Measurements from ENCODE around the gene CCDC63.
"Not testable (repeated sequence)": the region's sequence is repeated elsewhere in the genome, so short reads cannot be mapped to it uniquely, and the experiment has no call there.

CCDC63 gene

DNA sequence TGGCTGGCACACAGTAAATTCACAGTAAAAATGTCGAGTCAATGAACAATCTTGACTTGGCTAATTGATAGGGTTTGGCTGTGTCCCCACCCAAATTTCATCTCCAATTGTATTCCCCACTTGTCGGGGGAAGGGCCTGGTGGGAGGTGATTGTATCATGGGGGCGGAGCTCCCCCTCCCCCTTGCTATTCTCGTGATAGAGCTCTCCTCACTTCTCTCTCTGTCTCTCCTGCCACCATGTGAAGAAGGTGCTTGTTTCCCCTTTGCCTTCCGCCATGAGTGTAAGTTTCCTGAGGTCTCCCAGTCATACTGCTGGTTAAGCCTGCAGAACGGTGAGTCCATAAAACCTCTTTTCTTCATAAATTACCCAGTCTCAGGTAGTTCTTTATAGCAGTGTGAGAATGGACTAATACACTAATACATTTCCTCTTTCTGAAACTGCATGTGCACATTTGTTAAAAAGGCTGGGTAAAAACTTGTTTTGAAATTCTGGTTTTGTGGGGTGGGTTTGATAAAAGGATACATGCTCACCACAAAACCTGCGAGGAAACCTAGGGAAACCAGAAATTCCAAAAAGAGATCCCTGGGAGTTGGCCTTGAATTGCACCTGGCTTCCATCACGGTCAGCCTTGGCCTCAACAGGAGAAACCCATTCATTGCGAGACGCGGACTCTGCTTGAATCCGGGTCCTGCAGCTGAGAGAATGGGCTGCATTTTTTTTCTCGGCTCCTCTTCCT, 89.7 kb downstream of the CCDC63 start:
- Histone ChIP-seq H3K36me3 (ENCODE audit: insufficient read depth, low read depth, low read length) (no peaks in the 10 kb centered on the region), H3K4me3 (ENCODE audit: low read length) (peak overlapping the region; percentile 70), H3K4me1 (ENCODE audit: insufficient read depth, low read length) (peaks cover 21% of the 10 kb centered on the region), H3K9ac (ENCODE audit: low read depth, low read length) (peak overlapping the region; percentile 86), H3K27me3 (ENCODE audit: insufficient read depth, low read length) (peaks cover 33% of the 10 kb centered on the region; the same call in 1 of the 2 replicates), H3K9me3 (ENCODE audit: insufficient read depth, low read depth, low read length) (no peaks in the 10 kb centered on the region), H3K27ac (ENCODE audit: low read length) (peak overlapping the region; percentile 37)

GRCh38 chr12:110937104-110937641, 90.4 kb downstream of the CCDC63 start:
- H3K9me3 ChIP-seq (ENCODE audit: insufficient read depth, low read depth, low read length) = no peaks in the 10 kb centered on the region
- H3K27ac ChIP-seq (ENCODE audit: low read length) = no peak overlapping the region
- peak overlapping the region; percentile 70 for H3K4me3 ChIP-seq (ENCODE audit: low read length)
- no peaks in the 10 kb centered on the region for H3K36me3 ChIP-seq (ENCODE audit: insufficient read depth, low read depth, low read length)
- peak overlapping the region; percentile 86; the same call in 1 of the 2 replicates for H3K9ac ChIP-seq (ENCODE audit: low read depth, low read length)
- peaks cover 19% of the 10 kb centered on the region for H3K4me1 ChIP-seq (ENCODE audit: insufficient read depth, low read length)
- H3K27me3 ChIP-seq (ENCODE audit: insufficient read depth, low read length) = peaks cover 33% of the 10 kb centered on the region; the same call in 1 of the 2 replicates

GRCh38 chr12:110940296-110940695, 93.5 kb downstream of the CCDC63 start:
- 0 out of 2 replicates have a peak, but pooled peaks cover 2% of the 10 kb centered on the region for H3K9me3 ChIP-seq (ENCODE audit: insufficient read depth, low read depth, low read length)
- H3K9ac ChIP-seq (ENCODE audit: low read depth, low read length) = no peak overlapping the region
- H3K27me3 ChIP-seq (ENCODE audit: insufficient read depth, low read length) = peaks cover 29% of the 10 kb centered on the region; the same call in 1 of the 2 replicates
- no peaks in the 10 kb centered on the region for H3K36me3 ChIP-seq (ENCODE audit: insufficient read depth, low read depth, low read length)
- no peak overlapping the region for H3K4me3 ChIP-seq (ENCODE audit: low read length)
- peaks cover 12% of the 10 kb centered on the region; the same call in 1 of the 2 replicates for H3K4me1 ChIP-seq (ENCODE audit: insufficient read depth, low read length)
- H3K27ac ChIP-seq (ENCODE audit: low read length) = no peak overlapping the region

DNA sequence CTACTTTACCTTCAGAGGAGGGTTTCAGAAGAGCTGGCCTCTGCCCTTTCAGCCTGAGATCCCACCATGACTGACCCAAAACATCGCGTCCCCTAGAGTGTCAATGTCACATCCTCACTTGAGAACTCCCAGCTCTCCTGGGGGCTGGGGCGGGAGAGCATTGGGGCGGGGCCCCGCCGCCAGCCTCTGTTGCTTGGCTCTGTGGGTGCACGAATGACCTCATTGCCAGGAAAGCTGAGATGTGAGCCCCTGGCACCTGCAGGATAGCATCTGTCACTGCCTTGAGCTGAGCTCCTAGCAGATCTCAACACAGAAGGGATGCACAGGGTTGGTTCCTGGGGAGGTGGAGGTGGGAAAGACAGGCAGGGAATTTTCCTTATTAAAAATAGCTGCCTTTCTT, 94.1 kb downstream of the CCDC63 start:
- no peak overlapping the region for H3K4me3 ChIP-seq (ENCODE audit: low read length)

DNA sequence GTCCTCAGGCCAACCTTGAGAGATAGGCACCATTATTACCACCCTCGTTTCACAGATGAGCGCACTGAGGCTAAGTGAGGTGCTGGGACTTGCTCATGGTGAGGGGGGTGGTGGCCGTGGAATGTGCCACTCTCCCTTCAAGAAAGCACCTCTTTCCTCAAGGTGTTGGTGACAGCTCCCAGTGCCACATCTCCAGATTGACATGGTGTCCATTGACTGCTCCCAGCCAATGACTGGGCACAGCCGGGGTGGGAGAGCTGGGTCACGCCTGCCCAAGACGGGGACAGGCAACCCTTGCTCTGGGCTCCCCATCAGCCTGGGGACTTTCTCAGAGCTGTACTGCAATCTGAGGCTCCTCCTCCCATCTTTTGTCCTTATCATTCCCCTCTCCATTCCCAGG, 94.6 kb downstream of the CCDC63 start:
- Histone ChIP-seq H3K9ac (ENCODE audit: low read depth, low read length) (no peak overlapping the region), H3K4me1 (ENCODE audit: insufficient read depth, low read length) (peaks cover 5% of the 10 kb centered on the region; the same call in 1 of the 2 replicates), H3K9me3 (ENCODE audit: insufficient read depth, low read depth, low read length) (peaks cover 13% of the 10 kb centered on the region), H3K36me3 (ENCODE audit: insufficient read depth, low read depth, low read length) (no peaks in the 10 kb centered on the region), H3K4me3 (ENCODE audit: low read length) (no peak overlapping the region), H3K27ac (ENCODE audit: low read length) (no peak overlapping the region), H3K27me3 (ENCODE audit: insufficient read depth, low read length) (peaks cover 24% of the 10 kb centered on the region; the same call in 1 of the 2 replicates)

More for the DNA sequence above, 94.1 kb downstream of the CCDC63 start:
- Histone ChIP-seq H3K9ac (ENCODE audit: low read depth, low read length) (no peak overlapping the region), H3K9me3 (ENCODE audit: insufficient read depth, low read depth, low read length) (peaks cover 8% of the 10 kb centered on the region), H3K27ac (ENCODE audit: low read length) (no peak overlapping the region), H3K4me1 (ENCODE audit: insufficient read depth, low read length) (peaks cover 8% of the 10 kb centered on the region; the same call in 1 of the 2 replicates), H3K36me3 (ENCODE audit: insufficient read depth, low read depth, low read length) (no peaks in the 10 kb centered on the region), H3K27me3 (ENCODE audit: insufficient read depth, low read length) (peaks cover 26% of the 10 kb centered on the region; the same call in 1 of the 2 replicates)

DNA sequence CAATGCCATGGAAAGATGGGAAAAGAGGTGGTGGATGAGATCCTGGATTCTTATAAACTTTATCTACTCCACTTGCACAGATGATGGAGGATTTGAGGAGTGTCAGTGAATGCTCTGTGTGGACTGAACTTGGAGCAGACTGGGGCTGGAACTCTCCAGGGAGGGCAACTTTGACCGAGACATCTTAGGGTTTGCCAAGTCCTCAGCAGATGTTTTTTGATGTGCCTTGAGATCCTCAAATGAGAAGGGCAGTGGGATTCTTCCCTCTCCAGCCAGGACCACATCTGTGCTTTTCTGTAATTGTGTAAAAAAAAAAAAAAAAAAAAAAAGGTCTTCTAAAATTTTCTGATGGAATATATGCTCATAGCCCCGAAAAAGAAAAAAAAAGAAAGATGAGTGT, 96.6 kb downstream of the CCDC63 start:
- Histone ChIP-seq H3K4me1 (ENCODE audit: insufficient read depth, low read length) (0 out of 2 replicates have a peak, but pooled peaks cover 2% of the 10 kb centered on the region), H3K9me3 (ENCODE audit: insufficient read depth, low read depth, low read length) (peaks cover 24% of the 10 kb centered on the region), H3K36me3 (ENCODE audit: insufficient read depth, low read depth, low read length) (no peaks in the 10 kb centered on the region), H3K9ac (ENCODE audit: low read depth, low read length) (no peak overlapping the region), H3K27me3 (ENCODE audit: insufficient read depth, low read length) (peaks cover 19% of the 10 kb centered on the region; the same call in 1 of the 2 replicates), H3K4me3 (ENCODE audit: low read length) (no peak overlapping the region), H3K27ac (ENCODE audit: low read length) (no peak overlapping the region)

- Histone ChIP-seq H3K27me3 (ENCODE audit: insufficient read depth, low read length) (no peaks in the 10 kb centered on the region; the same call in 1 of the 2 replicates), H3K4me3 (ENCODE audit: low read length) (no peak overlapping the region), H3K9me3 (ENCODE audit: insufficient read depth, low read depth, low read length) (peaks cover 24% of the 10 kb centered on the region), H3K4me1 (ENCODE audit: insufficient read depth, low read length) (no peaks in the 10 kb centered on the region), H3K9ac (ENCODE audit: low read depth, low read length) (no peak overlapping the region), H3K36me3 (ENCODE audit: insufficient read depth, low read depth, low read length) (no peaks in the 10 kb centered on the region), H3K27ac (ENCODE audit: low read length) (no peak overlapping the region)
Measured at GRCh38 chr12:110948041-110948440, 101.3 kb downstream of the CCDC63 start.

DNA sequence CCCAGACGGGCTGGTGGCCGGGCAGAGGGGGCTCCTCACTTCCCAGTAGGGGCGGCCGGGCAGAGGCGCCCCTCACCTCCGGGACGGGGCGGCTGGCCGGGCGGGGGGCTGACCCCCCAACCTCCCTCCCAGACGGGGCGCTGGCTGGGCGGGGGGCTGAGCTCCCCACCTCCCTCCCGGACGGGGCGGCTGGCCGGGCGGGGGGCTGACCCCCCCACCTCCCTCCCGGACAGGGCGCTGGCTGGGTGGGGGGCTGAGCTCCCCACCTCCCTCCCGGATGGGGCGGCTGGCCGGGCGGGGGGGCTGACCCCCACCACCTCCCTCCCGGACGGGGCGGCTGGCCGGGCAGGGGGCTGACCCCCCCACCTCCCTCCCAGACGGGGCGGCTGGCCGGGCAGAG, 103.7 kb downstream of the CCDC63 start:
- H3K9me3 ChIP-seq (ENCODE audit: insufficient read depth, low read depth, low read length) = peaks cover 21% of the 10 kb centered on the region
- H3K27me3 ChIP-seq (ENCODE audit: insufficient read depth, low read length); H3K4me3 ChIP-seq (ENCODE audit: low read length); H3K4me1 ChIP-seq (ENCODE audit: insufficient read depth, low read length); H3K27ac ChIP-seq (ENCODE audit: low read length); H3K9ac ChIP-seq (ENCODE audit: low read depth, low read length); H3K36me3 ChIP-seq (ENCODE audit: insufficient read depth, low read depth, low read length): not testable (repeated sequence)

- H3K9me3 ChIP-seq (ENCODE audit: insufficient read depth, low read depth, low read length) = peaks cover 17% of the 10 kb centered on the region
- not testable (repeated sequence) for H3K27me3 ChIP-seq (ENCODE audit: insufficient read depth, low read length)
Measured at GRCh38 chr12:110950867-110951266, 104.1 kb downstream of the CCDC63 start.

More at GRCh38 chr12:110950867-110951266, 104.1 kb downstream of the CCDC63 start:
- H3K9ac ChIP-seq (ENCODE audit: low read depth, low read length); H3K36me3 ChIP-seq (ENCODE audit: insufficient read depth, low read depth, low read length); H3K4me1 ChIP-seq (ENCODE audit: insufficient read depth, low read length); H3K27ac ChIP-seq (ENCODE audit: low read length); H3K4me3 ChIP-seq (ENCODE audit: low read length): not testable (repeated sequence)
